Measurements from ENCODE around the gene IL19. TPM values are rescaled to one million over a fixed set of nuclear protein-coding genes. Genes with fewer than 3 reads are reported as not detected.
"Not testable (repeated sequence)": the region's sequence is repeated elsewhere in the genome, so short reads cannot be mapped to it uniquely, and the experiment has no call there.

Gene IL19
- total RNA-seq, 3 donors from 2014 or later = not detected

- ATAC-seq (no peak), DNase-seq (no peak)
- no peaks in the 10 kb centered on the region for H3K36me3 ChIP-seq (ENCODE audit: low read depth)
- no peaks in the 10 kb centered on the region for H3K9me3 ChIP-seq
- H3K4me3 ChIP-seq = no peak overlapping the region
- H3K4me1 ChIP-seq (ENCODE audit: low read depth) = no peaks in the 10 kb centered on the region
- TF ChIP-seq CTCF (IDR thresholded peaks at IDR 0.05) = no peak
- intact Hi-C loops (cut with DNase I, micrococcal nuclease) = no loop called here
Measured at GRCh38 chr1:206774093-206774492, 3.5 kb downstream of the IL19 start.

- H3K4me3 ChIP-seq = no peak overlapping the region
- H3K4me1 ChIP-seq (ENCODE audit: low read depth) = no peaks in the 10 kb centered on the region
- no peak for TF ChIP-seq CTCF (IDR thresholded peaks at IDR 0.05)
- DNase-seq (no peak), ATAC-seq (no peak)
- no peaks in the 10 kb centered on the region for H3K36me3 ChIP-seq (ENCODE audit: low read depth)
- H3K9me3 ChIP-seq = no peaks in the 10 kb centered on the region
- intact Hi-C loops (cut with DNase I, micrococcal nuclease) = no loop called here
Measured at GRCh38 chr1:206776229-206776628, 5.7 kb downstream of the IL19 start.

- H3K4me3 ChIP-seq = no peak overlapping the region
- H3K9me3 ChIP-seq = no peaks in the 10 kb centered on the region
- TF ChIP-seq CTCF (IDR thresholded peaks at IDR 0.05) = no peak
- H3K36me3 ChIP-seq (ENCODE audit: low read depth) = no peaks in the 10 kb centered on the region
- H3K4me1 ChIP-seq (ENCODE audit: low read depth) = no peaks in the 10 kb centered on the region
- no peak for ATAC-seq
- DNase-seq = no peak
- intact Hi-C loops (cut with DNase I, micrococcal nuclease) = no loop called here
Measured at GRCh38 chr1:206778031-206778430, 7.5 kb downstream of the IL19 start.

- intact Hi-C loops (cut with DNase I, micrococcal nuclease); ATAC-seq; H3K4me3 ChIP-seq; DNase-seq; H3K4me1 ChIP-seq (ENCODE audit: low read depth); H3K36me3 ChIP-seq (ENCODE audit: low read depth); H3K9me3 ChIP-seq: not testable (repeated sequence)
Measured at GRCh38 chr1:206778911-206779310, 8.3 kb downstream of the IL19 start.

GRCh38 chr1:206779638-206780037 is 9.1 kb downstream of the IL19 start:
- intact Hi-C loops (cut with DNase I, micrococcal nuclease) = no loop called here
- Histone ChIP-seq H3K36me3 (ENCODE audit: low read depth) (no peaks in the 10 kb centered on the region), H3K9me3 (no peaks in the 10 kb centered on the region), H3K4me1 (ENCODE audit: low read depth) (no peaks in the 10 kb centered on the region), H3K4me3 (no peak overlapping the region)
- ATAC-seq (no peak), DNase-seq (no peak)
- no peak for TF ChIP-seq CTCF (IDR thresholded peaks at IDR 0.05)

- H3K9me3 ChIP-seq = no peaks in the 10 kb centered on the region
- ATAC-seq = no peak
- no peak for TF ChIP-seq CTCF (IDR thresholded peaks at IDR 0.05)
- no peaks in the 10 kb centered on the region for H3K36me3 ChIP-seq (ENCODE audit: low read depth)
- H3K4me1 ChIP-seq (ENCODE audit: low read depth) = no peaks in the 10 kb centered on the region
- no peak for DNase-seq
- H3K4me3 ChIP-seq = no peak overlapping the region
- intact Hi-C loops (cut with DNase I, micrococcal nuclease) = no loop called here
Measured at GRCh38 chr1:206782448-206782847, 11.9 kb downstream of the IL19 start.
